HUES48 (cell line): ENCODE measurements around the gene DAB2IP.

ENCODE experiments used
- H3K27ac ChIP-seq: one replicate; pipeline ENCODE4 v1.7.0; 2013; ENCODE audit warnings: low read depth, low read length, inconsistent platforms
- H3K27me3 ChIP-seq: 2 replicates; pipeline ENCODE4 v1.6.1; 2013; ENCODE audit warnings: mild to moderate bottlenecking, low read length; ENCODE audit not compliant: control insufficient read depth, insufficient read depth
- H3K36me3 ChIP-seq: 2 replicates; pipeline ENCODE4 v1.6.1; 2013; ENCODE audit warnings: low read length; ENCODE audit not compliant: control insufficient read depth, insufficient read depth
- H3K4me1 ChIP-seq: 2 replicates; pipeline ENCODE4 v1.6.1; 2013; ENCODE audit warnings: mild to moderate bottlenecking, low read length; ENCODE audit not compliant: control insufficient read depth, insufficient read depth
- H3K4me3 ChIP-seq: 2 replicates; pipeline ENCODE4 v1.5.1; 2013; ENCODE audit warnings: mild to moderate bottlenecking, low read depth, low read length
- H3K9ac ChIP-seq: 2 replicates; pipeline ENCODE4 v1.6.1; 2013; ENCODE audit warnings: mild to moderate bottlenecking, low read depth, low read length, moderate library complexity
- H3K9me3 ChIP-seq: 2 replicates; pipeline ENCODE4 v1.6.1; 2013; ENCODE audit warnings: low read length; ENCODE audit not compliant: control insufficient read depth, insufficient read depth

DAB2IP gene

GRCh38 chr9:121645853-121646807 lies 5.3 kb upstream of the DAB2IP start:
- no peak overlapping the region for H3K27ac ChIP-seq
- no peaks in the 10 kb centered on the region for H3K36me3 ChIP-seq
- no peaks in the 10 kb centered on the region for H3K9me3 ChIP-seq
- no peak overlapping the region for H3K4me3 ChIP-seq
- H3K9ac ChIP-seq = no peak overlapping the region
- peaks cover 22% of the 10 kb centered on the region for H3K4me1 ChIP-seq
- peaks cover 8% of the 10 kb centered on the region for H3K27me3 ChIP-seq

- H3K36me3 ChIP-seq = no peaks in the 10 kb centered on the region
- H3K9me3 ChIP-seq = no peaks in the 10 kb centered on the region
- H3K27ac ChIP-seq = no peak overlapping the region
- peaks cover 8% of the 10 kb centered on the region for H3K27me3 ChIP-seq
- H3K9ac ChIP-seq = no peak overlapping the region
- peaks cover 22% of the 10 kb centered on the region for H3K4me1 ChIP-seq
- H3K4me3 ChIP-seq = no peak overlapping the region
Observed at GRCh38 chr9:121646992-121647391, 4.4 kb upstream of the DAB2IP start.

DNA sequence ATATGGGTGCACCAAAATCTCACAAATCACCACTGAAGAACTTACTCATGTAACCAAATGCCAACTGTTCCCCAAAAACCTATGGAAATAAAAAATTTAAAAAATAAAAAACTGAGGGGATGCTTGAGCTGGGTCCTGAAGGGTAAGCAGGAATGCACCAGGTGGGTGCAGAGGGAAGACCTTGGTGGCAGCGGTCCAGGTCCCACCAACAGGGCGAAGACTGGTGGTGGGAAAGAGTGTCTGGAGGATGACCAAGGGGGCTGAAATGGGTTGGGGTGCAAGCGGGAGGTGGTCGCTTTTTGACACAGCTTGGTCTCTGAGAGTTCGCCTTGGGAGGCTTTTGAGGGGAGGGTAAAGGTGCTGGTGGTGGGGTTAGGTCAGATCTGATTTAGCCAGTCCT lies 3.3 kb upstream of the DAB2IP start:
- Histone ChIP-seq H3K4me1 (peaks cover 30% of the 10 kb centered on the region), H3K36me3 (no peaks in the 10 kb centered on the region), H3K27ac (no peak overlapping the region), H3K4me3 (no peak overlapping the region), H3K9ac (no peak overlapping the region), H3K9me3 (no peaks in the 10 kb centered on the region), H3K27me3 (peaks cover 8% of the 10 kb centered on the region)

DNA sequence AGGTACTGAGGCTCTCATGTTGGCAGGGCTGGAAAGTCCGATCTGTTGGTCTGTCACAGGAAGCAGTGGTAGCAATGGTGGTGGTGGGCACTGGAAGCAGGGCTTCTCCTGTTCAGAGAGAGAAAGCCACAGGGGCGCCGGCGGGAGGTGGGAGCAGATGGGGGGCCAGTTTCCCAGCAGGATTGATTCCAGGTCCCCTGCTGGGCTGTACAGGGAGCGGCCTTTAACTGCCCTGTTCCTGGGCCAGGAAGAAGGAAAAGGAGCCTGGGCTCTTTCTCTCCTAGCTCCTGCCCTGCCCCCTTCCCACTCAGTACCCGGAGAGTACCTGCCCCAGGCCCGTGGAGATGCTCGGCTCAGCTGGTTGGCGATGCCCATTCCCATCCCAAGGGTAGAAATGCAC lies 2.6 kb upstream of the DAB2IP start:
- H3K4me1 ChIP-seq = peaks cover 30% of the 10 kb centered on the region
- H3K4me3 ChIP-seq = no peak overlapping the region
- no peak overlapping the region for H3K9ac ChIP-seq
- no peaks in the 10 kb centered on the region for H3K36me3 ChIP-seq
- H3K9me3 ChIP-seq = no peaks in the 10 kb centered on the region
- peaks cover 8% of the 10 kb centered on the region for H3K27me3 ChIP-seq
- no peak overlapping the region for H3K27ac ChIP-seq

- Histone ChIP-seq H3K36me3 (no peaks in the 10 kb centered on the region), H3K27ac (no peak overlapping the region), H3K9ac (no peak overlapping the region), H3K4me3 (peak overlapping the region; percentile 26; the same call in 1 of the 2 replicates), H3K4me1 (peaks cover 30% of the 10 kb centered on the region), H3K9me3 (no peaks in the 10 kb centered on the region), H3K27me3 (peaks cover 8% of the 10 kb centered on the region)
Observed at GRCh38 chr9:121649476-121650216, 1.8 kb upstream of the DAB2IP start.

DNA sequence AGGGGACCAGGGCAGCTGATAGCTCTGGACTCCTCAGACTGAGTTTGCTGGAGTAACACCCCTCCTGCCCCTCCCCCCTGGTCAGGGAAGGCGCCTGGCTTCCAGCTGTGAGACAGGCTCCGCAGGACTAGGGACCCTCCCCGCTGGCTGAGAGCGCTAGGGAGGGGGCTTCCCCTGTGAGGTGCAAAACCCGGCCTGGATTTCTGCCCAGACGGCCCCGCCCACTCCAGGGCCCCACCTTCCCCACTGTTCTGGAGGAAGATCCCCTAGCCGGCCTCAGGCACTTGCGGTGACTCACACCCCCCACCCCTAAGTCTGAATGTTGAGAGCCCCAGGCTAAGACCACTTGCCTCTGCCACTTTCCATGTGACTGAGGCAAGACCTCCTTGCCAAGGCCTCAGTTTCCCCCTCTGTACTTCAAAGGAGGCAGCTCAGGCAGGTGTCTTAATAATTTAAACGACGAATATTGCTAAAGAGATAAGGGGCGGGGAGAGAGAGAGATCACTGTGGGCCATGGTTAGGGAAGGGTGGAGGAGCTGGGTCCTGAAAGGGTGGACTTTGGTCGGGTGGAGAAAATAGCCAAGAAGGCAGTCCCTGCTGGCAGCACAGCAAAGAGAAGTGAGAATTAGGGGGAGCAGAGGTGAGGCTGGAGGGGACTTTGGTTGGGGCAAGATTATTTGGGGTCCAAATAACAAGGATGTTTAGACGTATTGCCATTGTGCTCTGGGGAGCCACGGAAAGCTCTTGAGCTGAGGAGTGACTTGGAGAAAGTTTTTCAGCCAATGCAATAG lies 1.0 kb upstream of the DAB2IP start:
- Histone ChIP-seq H3K27ac (no peak overlapping the region), H3K9me3 (no peaks in the 10 kb centered on the region), H3K36me3 (no peaks in the 10 kb centered on the region), H3K4me3 (peak overlapping the region; percentile 70; the same call in 1 of the 2 replicates), H3K4me1 (peaks cover 30% of the 10 kb centered on the region), H3K9ac (no peak overlapping the region), H3K27me3 (peaks cover 8% of the 10 kb centered on the region)

GRCh38 chr9:121651008-121651294 lies 483 bp upstream of the DAB2IP start:
- H3K27ac ChIP-seq = peak overlapping the region; percentile 22
- H3K9ac ChIP-seq = no peak overlapping the region
- peaks cover 30% of the 10 kb centered on the region for H3K4me1 ChIP-seq
- H3K4me3 ChIP-seq = peak overlapping the region; percentile 70
- H3K36me3 ChIP-seq = no peaks in the 10 kb centered on the region
- no peaks in the 10 kb centered on the region for H3K9me3 ChIP-seq
- peaks cover 8% of the 10 kb centered on the region for H3K27me3 ChIP-seq

DNA sequence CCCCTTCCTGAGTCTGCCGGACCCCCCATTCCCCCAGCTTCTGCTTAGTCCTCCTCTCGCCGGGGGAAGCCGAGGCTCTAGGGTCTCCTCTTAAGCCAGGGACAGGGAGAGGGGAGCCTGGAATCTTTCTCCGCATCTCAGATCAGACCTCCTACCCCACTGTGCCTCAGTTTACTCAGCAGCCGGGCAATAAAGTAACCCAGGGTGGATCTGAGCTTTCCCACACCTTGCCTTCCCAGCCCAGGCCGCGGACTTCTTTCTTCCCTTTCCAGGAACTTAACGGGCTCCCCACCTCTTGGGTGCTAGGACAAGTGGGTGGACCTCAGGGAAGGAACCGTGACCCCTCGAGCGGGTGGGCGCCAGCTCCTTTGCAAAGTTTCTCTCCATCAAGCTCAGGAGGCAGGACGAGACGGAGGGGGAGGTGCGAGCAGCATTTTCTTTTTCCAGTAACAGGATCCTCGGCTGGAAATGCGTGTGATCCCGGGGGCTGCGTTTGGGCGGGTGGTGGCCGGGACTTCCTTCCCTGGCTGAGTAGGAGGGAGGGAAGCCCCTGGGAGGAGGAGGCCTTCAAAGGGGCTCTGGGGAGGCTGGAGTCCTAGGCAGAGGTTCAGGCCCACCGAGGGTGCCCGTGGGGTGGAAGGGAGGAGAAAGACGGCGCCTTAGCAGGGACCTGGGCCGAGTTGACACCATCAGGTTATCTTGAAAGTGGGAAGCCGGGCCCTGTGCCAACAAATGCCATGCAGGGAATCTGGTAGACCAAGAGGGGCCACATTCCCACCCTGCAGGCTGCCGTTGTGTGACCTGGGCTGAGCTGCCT lies 795 bp downstream of the DAB2IP start:
- H3K4me3 ChIP-seq = peak overlapping the region; percentile 70
- no peaks in the 10 kb centered on the region for H3K36me3 ChIP-seq
- H3K9me3 ChIP-seq = no peaks in the 10 kb centered on the region
- 0 out of 2 replicates have a peak overlapping the region, but pooled peaks have one; percentile 16 for H3K9ac ChIP-seq
- H3K4me1 ChIP-seq = peaks cover 30% of the 10 kb centered on the region
- H3K27me3 ChIP-seq = peaks cover 8% of the 10 kb centered on the region
- H3K27ac ChIP-seq = no peak overlapping the region

DNA sequence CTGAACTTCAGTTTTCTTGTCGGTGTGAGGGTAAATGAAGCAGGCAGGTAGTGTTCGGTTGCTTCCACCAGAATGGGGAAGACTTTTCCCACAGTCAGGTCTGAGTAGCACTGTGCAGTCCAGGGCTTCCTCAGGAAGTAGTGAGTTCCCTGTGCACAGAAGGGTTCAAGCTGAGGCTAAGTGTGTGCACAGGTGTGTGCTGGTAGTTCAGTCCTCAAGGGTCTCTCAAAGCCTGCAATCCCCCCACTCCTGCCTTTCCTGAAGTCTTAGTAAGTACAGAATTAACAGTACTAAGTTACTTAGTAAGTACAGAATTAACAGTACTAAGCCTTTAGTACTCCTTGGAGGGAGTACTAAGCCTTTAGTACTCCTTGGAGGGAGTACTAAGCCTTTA lies 1.4 kb downstream of the DAB2IP start:
- Histone ChIP-seq H3K36me3 (no peaks in the 10 kb centered on the region), H3K9ac (no peak overlapping the region), H3K27ac (no peak overlapping the region), H3K9me3 (no peaks in the 10 kb centered on the region), H3K4me1 (peaks cover 30% of the 10 kb centered on the region), H3K4me3 (peak overlapping the region; percentile 70), H3K27me3 (peaks cover 8% of the 10 kb centered on the region)

GRCh38 chr9:121654499-121655140 lies 3.2 kb downstream of the DAB2IP start:
- Histone ChIP-seq H3K4me1 (peaks cover 18% of the 10 kb centered on the region), H3K9ac (no peak overlapping the region), H3K27ac (no peak overlapping the region), H3K4me3 (no peak overlapping the region), H3K36me3 (no peaks in the 10 kb centered on the region), H3K9me3 (no peaks in the 10 kb centered on the region), H3K27me3 (peaks cover 8% of the 10 kb centered on the region)
